ENCODE results near the gene CNTN1.
A peak's percentile ranks its signal among the peaks of the same experiment; 100 is the strongest.

The CNTN1 gene

GRCh38 chr12:40992158-40992557, 299.9 kb downstream of the CNTN1 start:
- DNase-seq (ENCODE audit: low read depth) = no peak
- H3K4me3 ChIP-seq (ENCODE audit: low read length) = no peak overlapping the region
- TF ChIP-seq, protein P1, sequence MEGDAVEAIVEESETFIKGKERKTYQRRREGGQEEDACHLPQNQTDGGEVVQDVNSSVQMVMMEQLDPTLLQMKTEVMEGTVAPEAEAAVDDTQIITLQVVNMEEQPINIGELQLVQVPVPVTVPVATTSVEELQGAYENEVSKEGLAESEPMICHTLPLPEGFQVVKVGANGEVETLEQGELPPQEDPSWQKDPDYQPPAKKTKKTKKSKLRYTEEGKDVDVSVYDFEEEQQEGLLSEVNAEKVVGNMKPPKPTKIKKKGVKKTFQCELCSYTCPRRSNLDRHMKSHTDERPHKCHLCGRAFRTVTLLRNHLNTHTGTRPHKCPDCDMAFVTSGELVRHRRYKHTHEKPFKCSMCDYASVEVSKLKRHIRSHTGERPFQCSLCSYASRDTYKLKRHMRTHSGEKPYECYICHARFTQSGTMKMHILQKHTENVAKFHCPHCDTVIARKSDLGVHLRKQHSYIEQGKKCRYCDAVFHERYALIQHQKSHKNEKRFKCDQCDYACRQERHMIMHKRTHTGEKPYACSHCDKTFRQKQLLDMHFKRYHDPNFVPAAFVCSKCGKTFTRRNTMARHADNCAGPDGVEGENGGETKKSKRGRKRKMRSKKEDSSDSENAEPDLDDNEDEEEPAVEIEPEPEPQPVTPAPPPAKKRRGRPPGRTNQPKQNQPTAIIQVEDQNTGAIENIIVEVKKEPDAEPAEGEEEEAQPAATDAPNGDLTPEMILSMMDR (conservative IDR thresholded peaks at IDR 0.05; ENCODE audit: low read depth, low read length) = no peak

DNA sequence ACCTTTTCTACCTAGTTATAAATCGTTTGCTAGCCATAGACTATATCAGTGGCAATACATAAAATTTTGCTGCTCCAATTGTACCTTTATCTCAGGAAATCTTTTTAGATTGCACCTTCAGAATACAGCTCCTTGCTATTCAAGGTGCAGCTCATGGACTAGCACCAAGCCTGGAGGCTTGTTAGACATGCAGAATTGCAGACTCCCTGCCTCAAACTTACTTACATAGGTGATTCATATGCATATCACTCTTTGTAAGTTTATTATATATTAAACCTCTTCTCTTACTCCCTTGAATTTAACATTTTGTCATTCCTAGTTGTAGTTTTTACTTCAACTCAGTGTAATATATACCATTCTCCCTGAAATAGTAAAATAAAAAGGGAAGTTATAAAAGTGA, 300.4 kb downstream of the CNTN1 start:
- no peak overlapping the region for H3K4me3 ChIP-seq (ENCODE audit: low read length)
- TF ChIP-seq, protein P1 (conservative IDR thresholded peaks at IDR 0.05; ENCODE audit: low read depth, low read length) = no peak

DNA sequence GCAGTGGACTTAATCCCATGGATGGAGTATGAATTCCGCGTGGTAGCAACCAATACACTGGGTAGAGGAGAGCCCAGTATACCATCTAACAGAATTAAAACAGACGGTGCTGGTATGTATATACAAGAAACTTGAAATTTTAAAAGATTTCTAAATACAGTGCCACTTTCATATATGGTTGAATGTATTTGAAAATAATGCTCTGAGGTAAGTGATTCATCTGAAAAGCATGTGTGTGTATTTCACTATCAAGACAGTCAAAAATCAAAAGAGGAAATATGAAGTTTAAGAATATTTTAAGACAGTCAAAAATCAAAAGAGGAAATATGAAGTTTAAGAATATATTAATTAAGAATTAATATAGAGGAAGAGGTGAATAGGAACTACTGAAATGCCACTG, 300.9 kb downstream of the CNTN1 start:
- no peak overlapping the region for H3K4me3 ChIP-seq (ENCODE audit: low read length)
- no peak for DNase-seq (ENCODE audit: low read depth)
- TF ChIP-seq, protein P1 (conservative IDR thresholded peaks at IDR 0.05; ENCODE audit: low read depth, low read length) = no peak

More for the DNA sequence above, 300.4 kb downstream of the CNTN1 start:
- no peak for DNase-seq (ENCODE audit: low read depth)

GRCh38 chr12:40996091-40996490, 303.9 kb downstream of the CNTN1 start:
- DNase-seq (ENCODE audit: low read depth) = no peak
- TF ChIP-seq, protein P1 (conservative IDR thresholded peaks at IDR 0.05; ENCODE audit: low read depth, low read length) = no peak
- no peak overlapping the region for H3K4me3 ChIP-seq (ENCODE audit: low read length)

DNA sequence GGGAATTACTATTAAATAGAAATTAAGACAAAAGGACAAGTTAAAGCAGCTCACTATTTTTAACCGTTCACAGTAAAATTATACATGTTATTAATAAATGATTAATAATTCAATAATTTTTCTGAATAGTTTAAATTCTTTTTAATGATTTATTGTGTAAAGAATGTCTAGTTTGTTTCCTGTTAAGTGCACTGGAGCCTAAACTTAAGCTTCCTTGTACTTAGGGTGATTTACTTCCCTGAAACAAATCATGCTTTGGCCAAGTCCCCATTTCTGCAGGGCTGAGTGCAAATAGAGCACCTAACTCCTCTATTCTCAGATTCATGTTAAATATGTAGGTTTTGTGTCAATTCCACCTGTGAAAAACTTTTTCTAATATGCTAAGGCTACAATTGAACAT, 307.0 kb downstream of the CNTN1 start:
- TF ChIP-seq, protein P1 (conservative IDR thresholded peaks at IDR 0.05; ENCODE audit: low read depth, low read length) = no peak
- no peak overlapping the region for H3K4me3 ChIP-seq (ENCODE audit: low read length)
- DNase-seq (ENCODE audit: low read depth) = peak; percentile 66

GRCh38 chr12:41008472-41008871, 316.2 kb downstream of the CNTN1 start:
- H3K4me3 ChIP-seq (ENCODE audit: low read length) = no peak overlapping the region
- TF ChIP-seq, protein P1 (conservative IDR thresholded peaks at IDR 0.05; ENCODE audit: low read depth, low read length) = no peak
- DNase-seq (ENCODE audit: low read depth) = no peak

- DNase-seq (ENCODE audit: low read depth) = no peak
- TF ChIP-seq, protein P1 (conservative IDR thresholded peaks at IDR 0.05; ENCODE audit: low read depth, low read length) = peak; percentile 3
- H3K4me3 ChIP-seq (ENCODE audit: low read length) = no peak overlapping the region
Observed at GRCh38 chr12:41011939-41012338, 319.7 kb downstream of the CNTN1 start.

Measured in retinal pigment epithelial cell (primary cell).